DOHH2 (cell line): Measurements from ENCODE around the gene RAD9A.

ENCODE experiments used
- H3F3A ChIP-seq: fragments of 200-600 bp; sonication (generic), shearing (Covaris generic); 2 replicates; pipeline ENCODE4 v1.6.0; 2016; ENCODE audit warnings: antibody characterized with exemption, mild to moderate bottlenecking; ENCODE audit not compliant: control insufficient read depth, insufficient read depth
- H3K27ac ChIP-seq: fragments of 200-600 bp; sonication (generic); 2 replicates; pipeline ENCODE4 v1.5.1; 2014; ENCODE audit warnings: low read depth, mild to moderate bottlenecking, low read length, moderate library complexity
- H3K27me3 ChIP-seq: fragments of 200-600 bp; sonication (generic); 2 replicates; pipeline ENCODE4 v1.6.1; 2014; ENCODE audit warnings: mild to moderate bottlenecking, low read length, mixed read lengths; ENCODE audit not compliant: control insufficient read depth
- H3K36me3 ChIP-seq: fragments of 200-600 bp; sonication (generic); 2 replicates; pipeline ENCODE4 v1.6.1; 2014; ENCODE audit warnings: mild to moderate bottlenecking, low read length, moderate library complexity, mixed read lengths; ENCODE audit not compliant: control insufficient read depth
- H3K4me1 ChIP-seq: fragments of 200-600 bp; sonication (generic); 2 replicates; pipeline ENCODE4 v1.6.1; 2014; ENCODE audit warnings: mild to moderate bottlenecking, low read length, mixed read lengths; ENCODE audit not compliant: control insufficient read depth
- H3K4me2 ChIP-seq: fragments of 200-600 bp; sonication (generic); 2 replicates; pipeline ENCODE4 v1.6.0; 2014; ENCODE audit warnings: mild to moderate bottlenecking, low read length, moderate library complexity
- H3K4me3 ChIP-seq: fragments of 200-600 bp; sonication (generic); 2 replicates; pipeline ENCODE4 v1.5.1; 2014; ENCODE audit warnings: mild to moderate bottlenecking, low read length, mixed read lengths
- H3K79me2 ChIP-seq: fragments of 200-600 bp; sonication (generic); 2 replicates; pipeline ENCODE4 v1.6.1; 2014; ENCODE audit warnings: mild to moderate bottlenecking, low read length, mixed read lengths; ENCODE audit not compliant: control insufficient read depth
- H3K9me2 ChIP-seq: fragments of 200-600 bp; sonication (generic); replicated peaks from 2 replicates; pipeline ENCODE4 v1.6.1; 2014; ENCODE audit warnings: mild to moderate bottlenecking, low read length, mixed read lengths; ENCODE audit not compliant: control insufficient read depth
- H3K9me3 ChIP-seq: fragments of 200-600 bp; sonication (generic); 2 replicates; pipeline ENCODE4 v1.6.1; 2014; ENCODE audit warnings: antibody characterized with exemption, low read length, mixed read lengths; ENCODE audit not compliant: control insufficient read depth, insufficient read depth
- H4K20me1 ChIP-seq: fragments of 200-600 bp; sonication (generic); 2 replicates; pipeline ENCODE4 v1.6.0; 2014; ENCODE audit warnings: low read depth, mild to moderate bottlenecking, antibody characterized with exemption, low read length, moderate library complexity; ENCODE audit not compliant: control insufficient read depth, insufficient read depth
- CTCF ChIP-seq: fragments of 200-600 bp; sonication (generic); IDR thresholded peaks from one replicate; pipeline ENCODE4 v1.5.1; 2014; ENCODE audit warnings: antibody characterized with exemption, mild to moderate bottlenecking, low read depth, low read length; ENCODE audit not compliant: poor library complexity, severe bottlenecking
- EZH2phosphoT487 ChIP-seq: fragments of 200-600 bp; sonication (generic); IDR thresholded peaks from 2 replicates; pipeline ENCODE4 v1.6.1; 2017; ENCODE audit warnings: borderline replicate concordance, mild to moderate bottlenecking, antibody characterized with exemption, low read length, moderate library complexity, mixed read lengths

The RAD9A gene

DNA sequence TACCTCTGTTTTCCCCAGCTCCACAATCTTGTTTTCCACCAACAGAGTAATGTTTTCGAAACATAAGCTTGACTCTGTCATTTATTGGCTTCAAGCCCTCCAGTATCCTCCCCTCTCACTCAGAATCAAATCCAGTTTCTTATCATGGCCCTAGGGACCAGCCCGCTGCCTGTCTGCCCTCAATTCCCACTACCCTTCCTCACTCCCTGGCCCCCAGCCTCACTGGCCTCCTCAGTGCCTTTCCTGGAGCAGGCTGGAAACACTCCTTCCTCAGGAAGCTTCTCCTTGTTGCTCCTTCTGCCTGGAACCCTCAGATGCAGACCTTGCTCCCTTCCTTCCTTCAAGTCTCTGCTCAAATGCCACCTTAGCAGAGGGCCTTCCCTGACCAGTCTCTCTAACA lies 42.3 kb upstream of the RAD9A start:
- peaks cover 28% of the 10 kb centered on the region for H3K36me3 ChIP-seq
- H3F3A ChIP-seq = peaks cover 32% of the 10 kb centered on the region
- H3K27ac ChIP-seq = no peak overlapping the region
- H4K20me1 ChIP-seq = no peaks in the 10 kb centered on the region
- no peaks in the 10 kb centered on the region for H3K9me2 ChIP-seq
- H3K27me3 ChIP-seq = no peaks in the 10 kb centered on the region
- H3K9me3 ChIP-seq = no peaks in the 10 kb centered on the region
- H3K4me3 ChIP-seq = no peak overlapping the region
- H3K4me1 ChIP-seq = peaks cover 70% of the 10 kb centered on the region
- peaks cover 24% of the 10 kb centered on the region for H3K79me2 ChIP-seq
- no peak for TF ChIP-seq EZH2phosphoT487
- no peak for TF ChIP-seq CTCF
- peak overlapping the region; percentile 31 for H3K4me2 ChIP-seq

- Histone ChIP-seq H3F3A (peaks cover 37% of the 10 kb centered on the region), H3K4me3 (no peak overlapping the region), H3K4me1 (peaks cover 70% of the 10 kb centered on the region), H3K36me3 (peaks cover 33% of the 10 kb centered on the region), H3K9me2 (no peaks in the 10 kb centered on the region), H3K27ac (no peak overlapping the region), H3K4me2 (peak overlapping the region; percentile 31), H3K9me3 (no peaks in the 10 kb centered on the region), H3K27me3 (no peaks in the 10 kb centered on the region), H3K79me2 (peaks cover 30% of the 10 kb centered on the region), H4K20me1 (no peaks in the 10 kb centered on the region)
- TF ChIP-seq CTCF (no peak), EZH2phosphoT487 (no peak)
Observed at GRCh38 chr11:67349928-67350465, 41.8 kb upstream of the RAD9A start.

- Histone ChIP-seq H3K4me3 (peak overlapping the region; percentile 92), H3F3A (peaks cover 34% of the 10 kb centered on the region), H4K20me1 (no peaks in the 10 kb centered on the region), H3K9me2 (no peaks in the 10 kb centered on the region), H3K4me1 (peaks cover 70% of the 10 kb centered on the region), H3K4me2 (peak overlapping the region; percentile 97), H3K27ac (peak overlapping the region; percentile 99), H3K27me3 (no peaks in the 10 kb centered on the region), H3K36me3 (peaks cover 33% of the 10 kb centered on the region), H3K79me2 (peaks cover 44% of the 10 kb centered on the region), H3K9me3 (no peaks in the 10 kb centered on the region)
- TF ChIP-seq CTCF = peak; percentile 92
- no peak for TF ChIP-seq EZH2phosphoT487
Observed at GRCh38 chr11:67351275-67352005, 40.3 kb upstream of the RAD9A start.
